ENCODE data around the gene GNL2. TPM values are rescaled to one million over a fixed set of nuclear protein-coding genes. Genes with fewer than 3 reads are reported as not detected.

GNL2 gene
- total and polyA plus RNA-seq, 9 of the 15 experiments (the other 6 are each of a cell fraction or from before 2014, with no cell fraction given): 156 to 371 (median 263) TPM

- TF ChIP-seq CAMTA2 (CRISPR knock-in tag; conservative IDR thresholded peaks at IDR 0.05): no peak
- TF ChIP-seq ZFP91 (CRISPR knock-in tag; IDR thresholded peaks at IDR 0.05): no peak
- TF ChIP-seq MNT (conservative IDR thresholded peaks at IDR 0.05): peak; percentile 91 to 95
- TF ChIP-seq ZBTB1 (CRISPR knock-in tag; IDR thresholded peaks at IDR 0.05; ENCODE audit: borderline replicate concordance, low read depth): 0 out of 2 replicates have a peak, but pooled peaks have one; percentile 39
- TF ChIP-seq TFAM (CRISPR knock-in tag; conservative IDR thresholded peaks at IDR 0.05): no peak
- TF ChIP-seq AFF1 (IDR thresholded peaks at IDR 0.05; ENCODE audit: low read depth in 1 of 2, partially characterized antibody in 2 of 2): peak in 1 of 2 experiments; percentile 85
- peak; percentile 99 for TF ChIP-seq TRIM28 (IDR thresholded peaks at IDR 0.05)
- TF ChIP-seq RNF2 (IDR thresholded peaks at IDR 0.05): no peak
- no peak for TF ChIP-seq NCOA4 (IDR thresholded peaks at IDR 0.05; ENCODE audit: partially characterized antibody)
- TF ChIP-seq ZNF274 (IDR thresholded peaks at IDR 0.05; ENCODE audit: borderline replicate concordance, low read depth, low read length): no peak
- TF ChIP-seq SIX5 (IDR thresholded peaks at IDR 0.05; ENCODE audit: borderline replicate concordance in 1 of 2, insufficient read depth in 1 of 2, low read depth in 1 of 2, low read length in 2 of 2): peak; percentile 31 to 51
- TF ChIP-seq TRIM25 (IDR thresholded peaks at IDR 0.05; ENCODE audit: borderline replicate concordance): no peak; the same call in 1 of the 2 replicates
- TF ChIP-seq SNAPC5 (CRISPR knock-in tag; IDR thresholded peaks at IDR 0.05): no peak
- no peak for TF ChIP-seq ELK3 (CRISPR knock-in tag; IDR thresholded peaks at IDR 0.05)
- no peak; the same call in 1 of the 2 replicates for TF ChIP-seq SMAD4 (CRISPR knock-in tag; conservative IDR thresholded peaks at IDR 0.05)
- TF ChIP-seq ZNF124 (CRISPR knock-in tag; IDR thresholded peaks at IDR 0.05): no peak
These were observed 41.6 kb downstream of the GNL2 start, which contains the start of gene SNIP1 (continued) for GRCh38 chr1:37553927-37554808.
